GM19438 (cell line): ENCODE results near the gene LILRA1.
"Not testable (repeated sequence)": the region's sequence is repeated elsewhere in the genome, so short reads cannot be mapped to it uniquely, and the experiment has no call there.

Experiments used
- ATAC-seq: cut with Tn5 transposase; IDR thresholded peaks from one replicate; pipeline ENCODE4 v1.9.1; 2021; ENCODE audit warnings: low read depth; ENCODE audit not compliant: unreplicated experiment

Gene LILRA1

GRCh38 chr19:54593445-54593844, at the start of gene LILRA1:
TSS of gene LILRA1 (plus strand) at chr19:54593632. CDS start at chr19:54594245, 613 bp downstream.
- not testable (repeated sequence) for ATAC-seq

GRCh38 chr19:54548806-54549205, 44.6 kb upstream of the LILRA1 start:
- no peak for ATAC-seq

- no peak for ATAC-seq
Observed at GRCh38 chr19:54549224-54549623, 44.2 kb upstream of the LILRA1 start.

- ATAC-seq, result no peak
Observed at GRCh38 chr19:54551293-54551692, 42.1 kb upstream of the LILRA1 start.

GRCh38 chr19:54551950-54552912, 41.2 kb upstream of the LILRA1 start:
- ATAC-seq, result no peak

GRCh38 chr19:54552913-54553310, 40.5 kb upstream of the LILRA1 start:
- no peak for ATAC-seq

- no peak for ATAC-seq
Observed at GRCh38 chr19:54554006-54554405, 39.4 kb upstream of the LILRA1 start.

- no peak for ATAC-seq
Observed at GRCh38 chr19:54554896-54555295, 38.5 kb upstream of the LILRA1 start.

GRCh38 chr19:54556194-54556593, 37.2 kb upstream of the LILRA1 start:
- no peak for ATAC-seq

- no peak for ATAC-seq
Observed at GRCh38 chr19:54558339-54558738, 35.1 kb upstream of the LILRA1 start.

GRCh38 chr19:54560881-54561385, 32.5 kb upstream of the LILRA1 start:
- ATAC-seq, result no peak

GRCh38 chr19:54561840-54562239, 31.6 kb upstream of the LILRA1 start:
- no peak for ATAC-seq

GRCh38 chr19:54563206-54563605, 30.2 kb upstream of the LILRA1 start:
- not testable (repeated sequence) for ATAC-seq

GRCh38 chr19:54570316-54570715, 23.1 kb upstream of the LILRA1 start:
- ATAC-seq, result no peak

- not testable (repeated sequence) for ATAC-seq
Observed at GRCh38 chr19:54571715-54572615, 21.5 kb upstream of the LILRA1 start.

GRCh38 chr19:54572696-54573311, 20.6 kb upstream of the LILRA1 start:
- no peak for ATAC-seq

- ATAC-seq, result no peak
Observed at GRCh38 chr19:54573330-54573872, 20.0 kb upstream of the LILRA1 start, which contains the start of gene LILRA2. TSS of gene LILRA2 (plus strand) at chr19:54573790. CDS start at chr19:54573879, 89 bp downstream.

- no peak for ATAC-seq
Observed at GRCh38 chr19:54574051-54574450, 19.4 kb upstream of the LILRA1 start.

- no peak for ATAC-seq
Observed at GRCh38 chr19:54574527-54575056, 18.8 kb upstream of the LILRA1 start.

- not testable (repeated sequence) for ATAC-seq
Observed at GRCh38 chr19:54575205-54575604, 18.2 kb upstream of the LILRA1 start.
